Keratinocyte (primary cell): ENCODE data around the gene METTL26. TPM values are rescaled to one million over a fixed set of nuclear protein-coding genes. Genes with fewer than 3 reads are reported as not detected.

ENCODE experiments used
- DNase-seq: peaks from one replicate; pipeline ENCODE4 v3.0.0-alpha.2; 2011; ENCODE audit warnings: low read depth, missing footprints, low spot score
- FAIRE-seq: peaks from 2 replicates; lab custom pipeline; 2011; peaks lifted over from hg19 to GRCh38; lab: Jason Lieb, UNC
- H2AFZ ChIP-seq: 2 replicates; pipeline ENCODE4 v1.6.0; 2012; ENCODE audit warnings: low read length, control low read depth, inconsistent platforms; ENCODE audit not compliant: control insufficient read depth
- H3K27ac ChIP-seq: 2 replicates; pipeline ENCODE4 v1.5.1; 2011; ENCODE audit warnings: low read length; ENCODE audit not compliant: control insufficient read depth, insufficient read depth
- H3K27me3 ChIP-seq: 3 replicates; pipeline ENCODE4 v1.6.0; 2011; ENCODE audit warnings: low read length; ENCODE audit not compliant: control insufficient read depth, insufficient read depth; ENCODE audit errors: extremely low read depth
- H3K36me3 ChIP-seq, 2 experiments: 2 replicates in 1 of 2; 3 replicates in 1 of 2; pipeline ENCODE4 v1.5.1; 2011; ENCODE audit warnings: low read length in 2 of 2, mild to moderate bottlenecking in 1 of 2; ENCODE audit not compliant: control insufficient read depth in 2 of 2, insufficient read depth in 2 of 2; ENCODE audit errors: extremely low read depth in 1 of 2
- H3K4me1 ChIP-seq: 3 replicates; pipeline ENCODE4 v1.5.1; 2011; ENCODE audit warnings: low read length; ENCODE audit not compliant: control insufficient read depth, insufficient read depth; ENCODE audit errors: extremely low read depth
- H3K4me2 ChIP-seq: 3 replicates; pipeline ENCODE4 v1.6.0; 2011; ENCODE audit warnings: low read depth, low read length; ENCODE audit not compliant: control insufficient read depth, insufficient read depth; ENCODE audit errors: extremely low read depth
- H3K4me3 ChIP-seq, 3 experiments: fragments of 200-600 bp in 1 of 3; sonication (generic) in 1 of 3; 2 replicates in 2 of 3; 3 replicates in 1 of 3; pipeline ENCODE4 v1.5.1; 2011 to 2016; ENCODE audit warnings: low read length in 3 of 3, mild to moderate bottlenecking in 3 of 3, control low read depth in 2 of 3, inconsistent platforms in 1 of 3, low read depth in 1 of 3, mixed read lengths in 1 of 3, mixed run types in 1 of 3, moderate library complexity in 1 of 3; ENCODE audit not compliant: control insufficient read depth in 2 of 3, insufficient read depth in 2 of 3; ENCODE audit errors: extremely low read depth in 1 of 3
- H3K79me2 ChIP-seq: 2 replicates; pipeline ENCODE4 v1.6.0; 2012; ENCODE audit warnings: low read length; ENCODE audit not compliant: control insufficient read depth, insufficient read depth
- H3K9ac ChIP-seq: 3 replicates; pipeline ENCODE4 v1.6.0; 2011; ENCODE audit warnings: low read length; ENCODE audit not compliant: control insufficient read depth, insufficient read depth; ENCODE audit errors: extremely low read depth
- H3K9me1 ChIP-seq: 3 replicates; pipeline ENCODE4 v1.6.0; 2011; ENCODE audit warnings: low read length; ENCODE audit not compliant: control insufficient read depth, insufficient read depth; ENCODE audit errors: extremely low read depth
- H3K9me3 ChIP-seq: 2 replicates; pipeline ENCODE4 v1.5.1; 2012; ENCODE audit warnings: low read depth, low read length; ENCODE audit not compliant: control insufficient read depth
- H4K20me1 ChIP-seq: 3 replicates; pipeline ENCODE4 v1.6.0; 2011; ENCODE audit warnings: low read length; ENCODE audit not compliant: control insufficient read depth, insufficient read depth; ENCODE audit errors: extremely low read depth
- CTCF ChIP-seq, 3 experiments: IDR thresholded peaks in 1 of 3; conservative IDR thresholded peaks in 1 of 3; optimal IDR thresholded peaks in 1 of 3; 2 replicates in 2 of 3; 3 replicates in 1 of 3; pipeline versions ENCODE3 to v1.5.1; 2011; ENCODE audit warnings: low read length in 3 of 3, mild to moderate bottlenecking in 3 of 3, moderate library complexity in 2 of 3, control low read depth in 1 of 3, inconsistent platforms in 1 of 3; ENCODE audit not compliant: insufficient read depth in 2 of 3; ENCODE audit errors: extremely low read depth in 1 of 3
- EZH2 ChIP-seq: IDR thresholded peaks from one replicate; pipeline ENCODE4 v1.6.1; 2012; ENCODE audit warnings: inconsistent platforms, mild to moderate bottlenecking, low read length, moderate library complexity
- dilution Hi-C: fragments of 300-500 bp; cut with MboI; formaldehyde crosslinking; loops from one replicate; pipeline ENCODE4 v1.7.0; 2020; ENCODE audit warnings: low sequenced_read_pairs; ENCODE audit not compliant: extremely low pct_ligation_motif_present
- polyA plus RNA-seq, 5 experiments: library from polyadenylated mRNA; depleted of rRNA in 3 of 5; stranded (reverse) in 3 of 5; stranded (forward) in 1 of 5; unstranded in 1 of 5; fragments of >200 nt; gene quantifications; 1 replicate in 1 of 5; 2 replicates in 3 of 5; 3 replicates in 1 of 5; pipeline versions ENCODE4 v1.2.1 to v1.2.3, GENCODE V29; 2011 to 2012; ENCODE audit warnings: missing spikeins in 2 of 5, low read depth in 1 of 5, low replicate concordance in 1 of 5

METTL26 gene
- polyA plus RNA-seq, 1 donor (not counting 4 experiments of a cell fraction or from before 2014, with no cell fraction given) = 46.9 TPM

GRCh38 chr16:657487-657886 is 21.4 kb upstream of the METTL26 start:
- Histone ChIP-seq H3K4me2 (no peak overlapping the region), H3K27ac (no peak overlapping the region), H3K79me2 (no peaks in the 10 kb centered on the region), H2AFZ (no peak overlapping the region), H3K4me3 (no peak overlapping the region), H3K36me3 (peaks cover under 1 to 4% of the 10 kb centered on the region in 2 experiments), H3K9me1 (no peaks in the 10 kb centered on the region), H3K9ac (no peak overlapping the region), H4K20me1 (no peaks in the 10 kb centered on the region), H3K27me3 (no peaks in the 10 kb centered on the region), H3K4me1 (no peaks in the 10 kb centered on the region), H3K9me3 (no peaks in the 10 kb centered on the region)
- TF ChIP-seq CTCF (optimal IDR thresholded peaks at IDR 0.05 in 1 of 3, IDR thresholded peaks at IDR 0.05 in 1 of 3, conservative IDR thresholded peaks at IDR 0.05 in 1 of 3; ENCODE audit: extremely low read depth in 1 of 3, insufficient read depth in 2 of 3, low read length in 3 of 3) (no peak), EZH2 (no peak)
- dilution Hi-C loops = no loop called here
- DNase-seq (no peak), FAIRE-seq (no peak)

GRCh38 chr16:654034-654433 is 17.9 kb upstream of the METTL26 start:
- no peak overlapping the region for H3K27ac ChIP-seq
- H3K9ac ChIP-seq = no peak overlapping the region
- H3K9me3 ChIP-seq = no peaks in the 10 kb centered on the region
- no peaks in the 10 kb centered on the region for H3K9me1 ChIP-seq
- TF ChIP-seq EZH2 = no peak
- no peak for TF ChIP-seq CTCF (optimal IDR thresholded peaks at IDR 0.05 in 1 of 3, IDR thresholded peaks at IDR 0.05 in 1 of 3, conservative IDR thresholded peaks at IDR 0.05 in 1 of 3; ENCODE audit: extremely low read depth in 1 of 3, insufficient read depth in 2 of 3, low read length in 3 of 3)
- no peaks in the 10 kb centered on the region for H4K20me1 ChIP-seq
- H3K4me1 ChIP-seq = peaks cover 7% of the 10 kb centered on the region
- DNase-seq (no peak), FAIRE-seq (no peak)
- peaks cover 3% of the 10 kb centered on the region for H3K79me2 ChIP-seq
- no peak overlapping the region for H3K4me2 ChIP-seq
- H3K4me3 ChIP-seq = no peak overlapping the region
- dilution Hi-C loops = no loop called here
- H3K36me3 ChIP-seq = peaks cover 6 to 7% of the 10 kb centered on the region in 2 experiments
- no peak overlapping the region for H2AFZ ChIP-seq
- no peaks in the 10 kb centered on the region for H3K27me3 ChIP-seq
